OCI-LY1 (cell line): ENCODE results near the gene KIDINS220.

Source experiments
- EZH2 ChIP-seq: fragments of 200-600 bp; sonication (generic), shearing (Covaris generic); IDR thresholded peaks from 2 replicates; pipeline ENCODE4 v1.8.0; 2017; ENCODE audit warnings: borderline replicate concordance, mixed run types, mild to moderate bottlenecking, antibody characterized with exemption, low read length, moderate library complexity, mixed read lengths
- TF ChIP-seq, protein P1 (sequence below): fragments of 200-600 bp; sonication (generic), shearing (Covaris generic); IDR thresholded peaks from 2 replicates; pipeline ENCODE4 v1.5.1; 2017; ENCODE audit warnings: mild to moderate bottlenecking, antibody characterized with exemption, low read length, moderate library complexity, mixed read lengths

GRCh38 chr2:8797682-8798081 is 39.7 kb downstream of the KIDINS220 start:
- TF ChIP-seq, protein P1, sequence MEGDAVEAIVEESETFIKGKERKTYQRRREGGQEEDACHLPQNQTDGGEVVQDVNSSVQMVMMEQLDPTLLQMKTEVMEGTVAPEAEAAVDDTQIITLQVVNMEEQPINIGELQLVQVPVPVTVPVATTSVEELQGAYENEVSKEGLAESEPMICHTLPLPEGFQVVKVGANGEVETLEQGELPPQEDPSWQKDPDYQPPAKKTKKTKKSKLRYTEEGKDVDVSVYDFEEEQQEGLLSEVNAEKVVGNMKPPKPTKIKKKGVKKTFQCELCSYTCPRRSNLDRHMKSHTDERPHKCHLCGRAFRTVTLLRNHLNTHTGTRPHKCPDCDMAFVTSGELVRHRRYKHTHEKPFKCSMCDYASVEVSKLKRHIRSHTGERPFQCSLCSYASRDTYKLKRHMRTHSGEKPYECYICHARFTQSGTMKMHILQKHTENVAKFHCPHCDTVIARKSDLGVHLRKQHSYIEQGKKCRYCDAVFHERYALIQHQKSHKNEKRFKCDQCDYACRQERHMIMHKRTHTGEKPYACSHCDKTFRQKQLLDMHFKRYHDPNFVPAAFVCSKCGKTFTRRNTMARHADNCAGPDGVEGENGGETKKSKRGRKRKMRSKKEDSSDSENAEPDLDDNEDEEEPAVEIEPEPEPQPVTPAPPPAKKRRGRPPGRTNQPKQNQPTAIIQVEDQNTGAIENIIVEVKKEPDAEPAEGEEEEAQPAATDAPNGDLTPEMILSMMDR: no peak
- no peak for TF ChIP-seq EZH2
